Keratinocyte (primary cell): ENCODE measurements around the gene KCNQ4. TPM values are rescaled to one million over a fixed set of nuclear protein-coding genes. Genes with fewer than 3 reads are reported as not detected.

Experiments
- DNase-seq: peaks from one replicate; pipeline ENCODE4 v3.0.0-alpha.2; 2011; ENCODE audit warnings: low read depth, missing footprints, low spot score
- FAIRE-seq: peaks from 2 replicates; lab custom pipeline; 2011; peaks lifted over from hg19 to GRCh38; lab: Jason Lieb, UNC
- H2AFZ ChIP-seq: 2 replicates; pipeline ENCODE4 v1.6.0; 2012; ENCODE audit warnings: low read length, control low read depth, inconsistent platforms; ENCODE audit not compliant: control insufficient read depth
- H3K27ac ChIP-seq: 2 replicates; pipeline ENCODE4 v1.5.1; 2011; ENCODE audit warnings: low read length; ENCODE audit not compliant: control insufficient read depth, insufficient read depth
- H3K27me3 ChIP-seq: 3 replicates; pipeline ENCODE4 v1.6.0; 2011; ENCODE audit warnings: low read length; ENCODE audit not compliant: control insufficient read depth, insufficient read depth; ENCODE audit errors: extremely low read depth
- H3K36me3 ChIP-seq, 2 experiments: 2 replicates in 1 of 2; 3 replicates in 1 of 2; pipeline ENCODE4 v1.5.1; 2011; ENCODE audit warnings: low read length in 2 of 2, mild to moderate bottlenecking in 1 of 2; ENCODE audit not compliant: control insufficient read depth in 2 of 2, insufficient read depth in 2 of 2; ENCODE audit errors: extremely low read depth in 1 of 2
- H3K4me1 ChIP-seq: 3 replicates; pipeline ENCODE4 v1.5.1; 2011; ENCODE audit warnings: low read length; ENCODE audit not compliant: control insufficient read depth, insufficient read depth; ENCODE audit errors: extremely low read depth
- H3K4me2 ChIP-seq: 3 replicates; pipeline ENCODE4 v1.6.0; 2011; ENCODE audit warnings: low read depth, low read length; ENCODE audit not compliant: control insufficient read depth, insufficient read depth; ENCODE audit errors: extremely low read depth
- H3K4me3 ChIP-seq, 3 experiments: fragments of 200-600 bp in 1 of 3; sonication (generic) in 1 of 3; 2 replicates in 2 of 3; 3 replicates in 1 of 3; pipeline ENCODE4 v1.5.1; 2011 to 2016; ENCODE audit warnings: low read length in 3 of 3, mild to moderate bottlenecking in 3 of 3, control low read depth in 2 of 3, inconsistent platforms in 1 of 3, low read depth in 1 of 3, mixed read lengths in 1 of 3, mixed run types in 1 of 3, moderate library complexity in 1 of 3; ENCODE audit not compliant: control insufficient read depth in 2 of 3, insufficient read depth in 2 of 3; ENCODE audit errors: extremely low read depth in 1 of 3
- H3K79me2 ChIP-seq: 2 replicates; pipeline ENCODE4 v1.6.0; 2012; ENCODE audit warnings: low read length; ENCODE audit not compliant: control insufficient read depth, insufficient read depth
- H3K9ac ChIP-seq: 3 replicates; pipeline ENCODE4 v1.6.0; 2011; ENCODE audit warnings: low read length; ENCODE audit not compliant: control insufficient read depth, insufficient read depth; ENCODE audit errors: extremely low read depth
- H3K9me1 ChIP-seq: 3 replicates; pipeline ENCODE4 v1.6.0; 2011; ENCODE audit warnings: low read length; ENCODE audit not compliant: control insufficient read depth, insufficient read depth; ENCODE audit errors: extremely low read depth
- H3K9me3 ChIP-seq: 2 replicates; pipeline ENCODE4 v1.5.1; 2012; ENCODE audit warnings: low read depth, low read length; ENCODE audit not compliant: control insufficient read depth
- H4K20me1 ChIP-seq: 3 replicates; pipeline ENCODE4 v1.6.0; 2011; ENCODE audit warnings: low read length; ENCODE audit not compliant: control insufficient read depth, insufficient read depth; ENCODE audit errors: extremely low read depth
- CTCF ChIP-seq, 3 experiments: IDR thresholded peaks in 1 of 3; conservative IDR thresholded peaks in 1 of 3; optimal IDR thresholded peaks in 1 of 3; 2 replicates in 2 of 3; 3 replicates in 1 of 3; pipeline versions ENCODE3 to v1.5.1; 2011; ENCODE audit warnings: low read length in 3 of 3, mild to moderate bottlenecking in 3 of 3, moderate library complexity in 2 of 3, control low read depth in 1 of 3, inconsistent platforms in 1 of 3; ENCODE audit not compliant: insufficient read depth in 2 of 3; ENCODE audit errors: extremely low read depth in 1 of 3
- EZH2 ChIP-seq: IDR thresholded peaks from one replicate; pipeline ENCODE4 v1.6.1; 2012; ENCODE audit warnings: inconsistent platforms, mild to moderate bottlenecking, low read length, moderate library complexity
- dilution Hi-C: fragments of 300-500 bp; cut with MboI; formaldehyde crosslinking; loops from one replicate; pipeline ENCODE4 v1.7.0; 2020; ENCODE audit warnings: low sequenced_read_pairs; ENCODE audit not compliant: extremely low pct_ligation_motif_present
- polyA plus RNA-seq, 5 experiments: library from polyadenylated mRNA; depleted of rRNA in 3 of 5; stranded (reverse) in 3 of 5; stranded (forward) in 1 of 5; unstranded in 1 of 5; fragments of >200 nt; gene quantifications; 1 replicate in 1 of 5; 2 replicates in 3 of 5; 3 replicates in 1 of 5; pipeline versions ENCODE4 v1.2.1 to v1.2.3, GENCODE V29; 2011 to 2012; ENCODE audit warnings: missing spikeins in 2 of 5, low read depth in 1 of 5, low replicate concordance in 1 of 5

Gene KCNQ4
- polyA plus RNA-seq, 1 donor (not counting 4 experiments of a cell fraction or from before 2014, with no cell fraction given), result not detected

GRCh38 chr1:40801742-40802077, 18.1 kb downstream of the KCNQ4 start:
- peaks cover 6% of the 10 kb centered on the region for H3K4me1 ChIP-seq
- FAIRE-seq, result no peak
- TF ChIP-seq CTCF (optimal IDR thresholded peaks at IDR 0.05 in 1 of 3, IDR thresholded peaks at IDR 0.05 in 1 of 3, conservative IDR thresholded peaks at IDR 0.05 in 1 of 3; ENCODE audit: extremely low read depth in 1 of 3, insufficient read depth in 2 of 3, low read length in 3 of 3) (no peak), EZH2 (no peak)
- no peaks in the 10 kb centered on the region for H3K79me2 ChIP-seq
- H3K9ac ChIP-seq, result peak overlapping the region; percentile 56
- no peak overlapping the region for H3K27ac ChIP-seq
- H4K20me1 ChIP-seq, result no peaks in the 10 kb centered on the region
- H3K36me3 ChIP-seq, result no peaks in the 10 kb centered on the region
- peak overlapping the region; percentile 75 for H2AFZ ChIP-seq
- no peaks in the 10 kb centered on the region for H3K9me1 ChIP-seq
- peak overlapping the region in 2 of 3 experiments; percentile 51 to 68 for H3K4me3 ChIP-seq
- dilution Hi-C loops, result no loop called here
- no peaks in the 10 kb centered on the region for H3K9me3 ChIP-seq
- peak overlapping the region; percentile 90 for H3K4me2 ChIP-seq
- no peak for DNase-seq
- peaks cover 17% of the 10 kb centered on the region for H3K27me3 ChIP-seq

- no peaks in the 10 kb centered on the region for H3K36me3 ChIP-seq
- H3K9ac ChIP-seq, result peak overlapping the region; percentile 56
- H3K27me3 ChIP-seq, result peaks cover 22% of the 10 kb centered on the region
- peaks cover 6% of the 10 kb centered on the region for H3K4me1 ChIP-seq
- H3K27ac ChIP-seq, result no peak overlapping the region
- peak overlapping the region; percentile 17 to 68 (median 51) for H3K4me3 ChIP-seq
- no peaks in the 10 kb centered on the region for H3K79me2 ChIP-seq
- peak overlapping the region; percentile 90 for H3K4me2 ChIP-seq
- no peaks in the 10 kb centered on the region for H4K20me1 ChIP-seq
- FAIRE-seq (no peak), DNase-seq (peak; percentile 7)
- dilution Hi-C loops, result no loop called here
- no peaks in the 10 kb centered on the region for H3K9me3 ChIP-seq
- TF ChIP-seq CTCF (optimal IDR thresholded peaks at IDR 0.05 in 1 of 3, IDR thresholded peaks at IDR 0.05 in 1 of 3, conservative IDR thresholded peaks at IDR 0.05 in 1 of 3; ENCODE audit: extremely low read depth in 1 of 3, insufficient read depth in 2 of 3, low read length in 3 of 3) (no peak), EZH2 (no peak)
- no peaks in the 10 kb centered on the region for H3K9me1 ChIP-seq
- peak overlapping the region; percentile 75 for H2AFZ ChIP-seq
Observed at GRCh38 chr1:40802078-40802741, 18.6 kb downstream of the KCNQ4 start.
